ENCODE measurements around the gene CALB2. TPM values are rescaled to one million over a fixed set of nuclear protein-coding genes. Genes with fewer than 3 reads are reported as not detected.
A peak's percentile ranks its signal among the peaks of the same experiment; 100 is the strongest.

CALB2 gene
- total RNA-seq, 1 experiment from 2014 or later = 0.85 TPM

DNA sequence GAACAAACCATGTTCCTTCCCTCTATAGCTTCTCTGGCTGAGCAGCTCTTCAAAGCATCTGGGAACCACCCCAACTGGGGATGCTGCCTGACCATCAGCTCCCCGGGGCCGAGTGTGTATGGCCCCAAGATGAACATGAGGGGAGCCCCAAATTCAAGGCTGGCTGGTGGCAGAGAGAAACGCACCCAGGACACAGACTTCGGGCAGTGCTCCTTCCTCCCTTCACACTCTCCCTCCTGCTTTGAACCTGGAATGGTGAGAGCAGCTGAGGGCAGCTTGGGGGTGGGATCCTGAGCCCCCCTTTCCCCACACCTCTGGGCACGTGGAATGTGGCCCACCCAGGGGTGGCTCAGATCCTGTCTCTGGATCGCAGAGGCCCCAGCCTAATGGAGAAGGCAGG lies 66.1 kb downstream of the CALB2 start:
- Histone ChIP-seq H2AFZ (ENCODE audit: low read length) (no peak overlapping the region), H3K79me1 (ENCODE audit: insufficient read depth, low read depth, low read length, poor library complexity, severe bottlenecking) (no peaks in the 10 kb centered on the region), H3K4ac (ENCODE audit: low read depth, low read length) (no peak overlapping the region), H4K91ac (ENCODE audit: insufficient read length, low read depth, low read length) (no peak overlapping the region), H2BK20ac (ENCODE audit: low read depth, low read length, poor library complexity, severe bottlenecking) (no peak overlapping the region), H4K5ac (ENCODE audit: insufficient read length, low read depth, low read length) (no peak overlapping the region), H2BK5ac (ENCODE audit: insufficient read length, low read length) (no peak overlapping the region), H3K27me3 (ENCODE audit: insufficient read depth, low read length) (no peaks in the 10 kb centered on the region), H3K56ac (ENCODE audit: insufficient read length, low read depth, low read length) (no peak overlapping the region), H3K14ac (ENCODE audit: insufficient read depth, low read length) (no peak overlapping the region), H3K23me2 (ENCODE audit: insufficient read length, low read depth, low read length, poor library complexity, severe bottlenecking) (no peaks in the 10 kb centered on the region), H4K8ac (replicated peaks; ENCODE audit: insufficient read length, low read depth, low read length) (no peak overlapping the region), H3K79me2 (ENCODE audit: insufficient read depth, low read length) (no peaks in the 10 kb centered on the region), H3K4me2 (ENCODE audit: insufficient read depth, insufficient read length, low read length) (no peak overlapping the region), H2BK120ac (ENCODE audit: low read depth, low read length, poor library complexity, severe bottlenecking) (no peak overlapping the region), H3K4me1 (ENCODE audit: insufficient read depth, low read length) (no peaks in the 10 kb centered on the region), H3K27ac (ENCODE audit: insufficient read length, low read depth, low read length) (no peak overlapping the region), H3K18ac (ENCODE audit: insufficient read length, low read depth, low read length) (no peak overlapping the region), H3T11ph (ENCODE audit: low read length) (no peak overlapping the region), H4K20me1 (ENCODE audit: control insufficient read depth, insufficient read depth, insufficient read length) (no peaks in the 10 kb centered on the region), H3K9me3 (ENCODE audit: control insufficient read depth, low read depth, low read length) (no peaks in the 10 kb centered on the region), H2AK5ac (ENCODE audit: insufficient read length, low read length) (no peak overlapping the region), H3K9ac (ENCODE audit: extremely low read depth, insufficient read length, low read length) (no peak overlapping the region), H2BK12ac (ENCODE audit: insufficient read length, low read depth, low read length) (no peak overlapping the region), H2BK15ac (ENCODE audit: low read depth, low read length) (no peak overlapping the region), H3K23ac (ENCODE audit: insufficient read length, low read depth, low read length) (no peak overlapping the region)
- Mint-ChIP-seq H3K27me3 (ENCODE audit: low read depth) (peaks cover 45% of the 10 kb centered on the region), H3K36me3 (ENCODE audit: insufficient read depth in 1 of 3, low read depth in 3 of 3) (peaks cover 0 to 2% (median 0%) of the 10 kb centered on the region in 3 experiments; a peak in 1 of 7 replicates), H3K4me1 (peaks cover 15 to 19% of the 10 kb centered on the region in 2 experiments), H3K27ac (no peak overlapping the region), H3K4me3 (peak overlapping the region; percentile 82 to 90; a peak in 4 of 5 replicates), H3K9me3 (peaks cover 0 to 4% of the 10 kb centered on the region in 2 experiments; a peak in 2 of 5 replicates)
- TF ChIP-seq, protein P1, sequence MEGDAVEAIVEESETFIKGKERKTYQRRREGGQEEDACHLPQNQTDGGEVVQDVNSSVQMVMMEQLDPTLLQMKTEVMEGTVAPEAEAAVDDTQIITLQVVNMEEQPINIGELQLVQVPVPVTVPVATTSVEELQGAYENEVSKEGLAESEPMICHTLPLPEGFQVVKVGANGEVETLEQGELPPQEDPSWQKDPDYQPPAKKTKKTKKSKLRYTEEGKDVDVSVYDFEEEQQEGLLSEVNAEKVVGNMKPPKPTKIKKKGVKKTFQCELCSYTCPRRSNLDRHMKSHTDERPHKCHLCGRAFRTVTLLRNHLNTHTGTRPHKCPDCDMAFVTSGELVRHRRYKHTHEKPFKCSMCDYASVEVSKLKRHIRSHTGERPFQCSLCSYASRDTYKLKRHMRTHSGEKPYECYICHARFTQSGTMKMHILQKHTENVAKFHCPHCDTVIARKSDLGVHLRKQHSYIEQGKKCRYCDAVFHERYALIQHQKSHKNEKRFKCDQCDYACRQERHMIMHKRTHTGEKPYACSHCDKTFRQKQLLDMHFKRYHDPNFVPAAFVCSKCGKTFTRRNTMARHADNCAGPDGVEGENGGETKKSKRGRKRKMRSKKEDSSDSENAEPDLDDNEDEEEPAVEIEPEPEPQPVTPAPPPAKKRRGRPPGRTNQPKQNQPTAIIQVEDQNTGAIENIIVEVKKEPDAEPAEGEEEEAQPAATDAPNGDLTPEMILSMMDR (conservative IDR thresholded peaks at IDR 0.05) = no peak
- WGBS (ENCODE audit: extremely low coverage, insufficient read length, low lambda C conversion rate) = no CpG with 5 or more reads among the region's 6 CpGs
- no peak for DNase-seq
